H1 (cell line): ENCODE measurements around the gene FOSL1.

Source experiments
- CREB1 ChIP-seq: IDR thresholded peaks from 2 replicates; pipeline ENCODE4 v1.6.1; 2012; ENCODE audit warnings: inconsistent platforms
- POLR2A ChIP-seq, 2 experiments: IDR thresholded peaks; 1 replicate in 1 of 2; 2 replicates in 1 of 2; pipeline ENCODE4 v1.6.1; 2011; ENCODE audit warnings: low read depth in 2 of 2, low read length in 2 of 2, mild to moderate bottlenecking in 2 of 2; ENCODE audit errors: control extremely low read depth in 1 of 2
- TF ChIP-seq, protein P1 (sequence below), 3 experiments: IDR thresholded peaks; 1 replicate in 2 of 3; 2 replicates in 1 of 3; pipeline versions ENCODE4 v1.5.1 to v1.6.1; 2011; ENCODE audit warnings: low read length in 3 of 3, mild to moderate bottlenecking in 3 of 3, inconsistent platforms in 2 of 3, low read depth in 1 of 3, moderate library complexity in 1 of 3; ENCODE audit not compliant: insufficient read depth in 1 of 3; ENCODE audit errors: control extremely low read depth in 1 of 3

DNA sequence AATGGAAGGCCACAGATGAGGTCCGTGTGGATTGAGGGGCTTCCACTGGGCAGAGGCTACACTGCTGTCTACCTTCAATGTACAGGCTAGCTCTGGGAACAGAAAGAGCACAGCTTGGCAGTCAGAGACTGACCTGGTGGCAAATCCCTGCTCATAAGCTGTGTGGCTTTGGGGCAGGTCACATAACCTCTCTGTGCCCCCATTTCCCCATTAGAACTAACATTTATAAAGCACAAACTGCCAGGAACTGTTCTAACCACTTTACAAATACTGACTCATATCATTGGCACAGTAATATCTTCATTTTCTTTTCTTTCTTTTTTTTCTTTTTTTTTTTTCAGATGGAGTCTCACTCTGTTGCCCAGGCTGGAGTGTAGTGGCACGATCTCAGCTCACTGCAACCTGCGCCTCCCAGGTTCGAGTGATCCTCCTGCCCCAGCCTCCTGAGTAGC is 3.1 kb downstream of the FOSL1 start:
- TF ChIP-seq, protein P1, sequence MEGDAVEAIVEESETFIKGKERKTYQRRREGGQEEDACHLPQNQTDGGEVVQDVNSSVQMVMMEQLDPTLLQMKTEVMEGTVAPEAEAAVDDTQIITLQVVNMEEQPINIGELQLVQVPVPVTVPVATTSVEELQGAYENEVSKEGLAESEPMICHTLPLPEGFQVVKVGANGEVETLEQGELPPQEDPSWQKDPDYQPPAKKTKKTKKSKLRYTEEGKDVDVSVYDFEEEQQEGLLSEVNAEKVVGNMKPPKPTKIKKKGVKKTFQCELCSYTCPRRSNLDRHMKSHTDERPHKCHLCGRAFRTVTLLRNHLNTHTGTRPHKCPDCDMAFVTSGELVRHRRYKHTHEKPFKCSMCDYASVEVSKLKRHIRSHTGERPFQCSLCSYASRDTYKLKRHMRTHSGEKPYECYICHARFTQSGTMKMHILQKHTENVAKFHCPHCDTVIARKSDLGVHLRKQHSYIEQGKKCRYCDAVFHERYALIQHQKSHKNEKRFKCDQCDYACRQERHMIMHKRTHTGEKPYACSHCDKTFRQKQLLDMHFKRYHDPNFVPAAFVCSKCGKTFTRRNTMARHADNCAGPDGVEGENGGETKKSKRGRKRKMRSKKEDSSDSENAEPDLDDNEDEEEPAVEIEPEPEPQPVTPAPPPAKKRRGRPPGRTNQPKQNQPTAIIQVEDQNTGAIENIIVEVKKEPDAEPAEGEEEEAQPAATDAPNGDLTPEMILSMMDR (IDR thresholded peaks at IDR 0.05; ENCODE audit: control extremely low read depth in 1 of 3, insufficient read depth in 1 of 3, low read depth in 1 of 3, low read length in 3 of 3) = no peak
- TF ChIP-seq POLR2A (IDR thresholded peaks at IDR 0.05; ENCODE audit: control extremely low read depth in 1 of 2, low read depth in 2 of 2, low read length in 2 of 2) (no peak), CREB1 (no peak)
